IgD-negative memory B cell (primary cell): ENCODE data around the gene NPBWR2. TPM values are rescaled to one million over a fixed set of nuclear protein-coding genes. Genes with fewer than 3 reads are reported as not detected.

ENCODE experiments used
- H3K27ac Mint-ChIP-seq, 3 donors: one replicate each; pipeline ENCODE4 v1.8.0; 2020 to 2022; ENCODE audit warnings: mild to moderate bottlenecking in 3 of 3, mixed read lengths in 3 of 3, moderate library complexity in 1 of 3
- H3K27me3 Mint-ChIP-seq: one replicate; pipeline ENCODE4 v1.8.0; 2021; ENCODE audit warnings: mixed read lengths
- H3K36me3 Mint-ChIP-seq: one replicate; pipeline ENCODE4 v1.8.0; 2020; ENCODE audit warnings: mild to moderate bottlenecking, mixed read lengths
- H3K4me1 Mint-ChIP-seq, 3 donors: one replicate each; pipeline ENCODE4 v1.8.0; 2020 to 2022; ENCODE audit warnings: mixed read lengths in 3 of 3, mild to moderate bottlenecking in 1 of 3
- H3K4me3 Mint-ChIP-seq, 4 donors: one replicate each; pipeline ENCODE4 v1.8.0; 2020 to 2022; ENCODE audit warnings: mild to moderate bottlenecking in 4 of 4, mixed read lengths in 4 of 4, moderate library complexity in 3 of 4
- H3K9me3 Mint-ChIP-seq, 3 donors: one replicate each; pipeline ENCODE4 v1.8.0; 2020 to 2021; ENCODE audit warnings: mixed read lengths in 3 of 3, mild to moderate bottlenecking in 1 of 3
- polyA plus RNA-seq: library from polyadenylated mRNA; unstranded; fragments of 300-500 nt; fragmentation: Illumina TruSeq; gene quantifications from one replicate; pipeline ENCODE4 v1.2.3, GENCODE V29; 2021

Gene NPBWR2
- polyA plus RNA-seq, 1 donor from 2014 or later = not detected

GRCh38 chr20:64115171-64115911 is 8.0 kb upstream of the NPBWR2 start:
- Mint-ChIP-seq H3K4me3 (no peak overlapping the region), H3K4me1 (peaks cover 0 to 6% (median 3%) of the 10 kb centered on the region in 3 donors), H3K36me3 (no peaks in the 10 kb centered on the region), H3K27me3 (no peaks in the 10 kb centered on the region), H3K27ac (no peak overlapping the region), H3K9me3 (no peaks in the 10 kb centered on the region)

DNA sequence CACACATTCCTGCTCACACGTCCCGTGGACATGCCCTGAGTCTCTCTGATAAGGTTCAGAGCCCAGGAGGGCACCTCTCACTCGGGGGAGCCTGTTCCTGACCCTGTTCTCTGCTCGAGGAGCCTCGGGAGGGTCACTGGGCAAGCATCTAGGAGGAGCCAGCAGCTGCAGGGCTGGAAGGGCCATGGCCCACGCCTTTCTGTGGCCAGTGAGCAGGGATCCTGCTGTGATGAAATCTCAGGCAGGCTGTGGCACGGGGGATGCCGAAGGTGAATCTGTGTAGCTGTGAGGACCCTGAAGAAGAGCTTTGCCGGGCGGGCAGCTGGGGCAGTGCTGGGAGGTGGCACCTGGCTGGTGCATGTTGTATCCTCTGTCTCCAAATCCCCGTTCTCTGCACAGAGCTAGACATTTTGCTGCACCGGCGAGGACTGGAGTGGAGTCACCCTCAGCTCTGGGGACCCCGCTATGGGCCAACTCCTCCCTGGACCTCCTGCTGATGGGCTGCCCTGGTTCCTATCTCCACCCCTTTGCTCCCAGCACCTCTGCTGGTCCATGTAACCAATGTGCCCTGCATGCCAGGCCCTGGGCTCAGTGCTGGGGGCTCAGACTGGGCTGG is 7.1 kb upstream of the NPBWR2 start:
- Mint-ChIP-seq H3K9me3 (no peaks in the 10 kb centered on the region), H3K27me3 (no peaks in the 10 kb centered on the region), H3K36me3 (no peaks in the 10 kb centered on the region), H3K4me3 (no peak overlapping the region), H3K4me1 (peaks cover 0 to 2% (median 0%) of the 10 kb centered on the region in 3 donors), H3K27ac (no peak overlapping the region)

DNA sequence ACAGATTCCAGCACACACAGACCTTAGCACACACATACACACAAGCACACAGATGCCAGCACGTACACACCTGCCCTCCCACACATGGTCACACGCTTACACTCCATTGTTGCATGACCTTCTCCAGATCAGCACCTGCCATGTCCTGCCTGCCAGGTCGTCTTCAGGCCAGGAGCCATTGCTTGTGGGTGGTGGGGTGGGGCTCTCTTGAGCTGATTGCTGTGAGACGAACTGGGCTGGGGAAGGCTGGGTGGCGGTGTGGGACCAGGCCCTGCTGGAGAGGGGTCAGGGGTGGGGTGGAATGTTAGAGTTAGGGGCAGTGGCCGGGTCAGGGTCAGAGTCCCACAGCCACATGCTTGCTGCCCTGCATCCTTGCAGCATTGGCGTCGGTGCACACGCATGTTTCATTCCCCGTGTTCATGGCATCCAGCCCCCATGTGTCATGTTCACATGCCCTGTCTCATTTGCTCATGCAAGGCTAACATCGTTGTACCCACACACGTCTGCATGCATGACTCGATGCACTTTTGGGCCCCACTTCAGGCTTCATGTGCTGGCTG is 6.5 kb upstream of the NPBWR2 start:
- peak overlapping the region in 1 of 4 donors; percentile 76 for H3K4me3 Mint-ChIP-seq
- peaks cover 0 to 2% (median 0%) of the 10 kb centered on the region in 3 donors for H3K4me1 Mint-ChIP-seq
- H3K27me3 Mint-ChIP-seq = no peaks in the 10 kb centered on the region
- H3K36me3 Mint-ChIP-seq = no peaks in the 10 kb centered on the region
- H3K27ac Mint-ChIP-seq = no peak overlapping the region
- H3K9me3 Mint-ChIP-seq = no peaks in the 10 kb centered on the region

DNA sequence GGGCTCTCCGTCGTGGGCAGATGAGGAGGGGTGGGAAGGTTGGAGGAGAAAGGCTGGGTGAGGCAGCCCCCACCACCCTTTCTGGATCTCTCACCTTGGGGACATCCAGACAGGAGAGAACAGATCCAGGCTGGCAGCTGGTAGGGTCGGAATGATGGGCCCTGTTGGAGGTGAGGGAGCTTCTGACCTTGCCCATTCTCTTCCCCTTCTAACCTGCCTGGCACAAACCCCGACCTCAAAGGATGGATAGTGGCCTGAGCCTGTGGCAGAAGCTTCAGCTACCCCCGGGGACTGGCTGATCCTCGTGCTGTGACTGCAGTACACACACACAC is 6.0 kb upstream of the NPBWR2 start:
- Mint-ChIP-seq H3K36me3 (no peaks in the 10 kb centered on the region), H3K9me3 (no peaks in the 10 kb centered on the region), H3K27me3 (no peaks in the 10 kb centered on the region), H3K27ac (no peak overlapping the region), H3K4me1 (peaks cover 0 to 2% (median 0%) of the 10 kb centered on the region in 3 donors), H3K4me3 (peak overlapping the region in 1 of 4 donors; percentile 76)

GRCh38 chr20:64112691-64113443 is 5.5 kb upstream of the NPBWR2 start:
- H3K4me3 Mint-ChIP-seq = peak overlapping the region in 1 of 4 donors; percentile 27
- no peaks in the 10 kb centered on the region for H3K9me3 Mint-ChIP-seq
- no peaks in the 10 kb centered on the region for H3K27me3 Mint-ChIP-seq
- peak overlapping the region in 1 of 3 donors; percentile 27 for H3K27ac Mint-ChIP-seq
- H3K36me3 Mint-ChIP-seq = no peaks in the 10 kb centered on the region
- peaks cover 4 to 6% (median 5%) of the 10 kb centered on the region in 3 donors for H3K4me1 Mint-ChIP-seq

- Mint-ChIP-seq H3K36me3 (no peaks in the 10 kb centered on the region), H3K27me3 (no peaks in the 10 kb centered on the region), H3K4me3 (peak overlapping the region in 2 of 4 donors; percentile 27 to 68), H3K4me1 (peaks cover 6 to 12% (median 12%) of the 10 kb centered on the region in 3 donors), H3K9me3 (no peaks in the 10 kb centered on the region), H3K27ac (peak overlapping the region in 1 of 3 donors; percentile 27)
Measured at GRCh38 chr20:64111841-64112641, 4.7 kb upstream of the NPBWR2 start.

- no peak overlapping the region for H3K27ac Mint-ChIP-seq
- no peaks in the 10 kb centered on the region for H3K36me3 Mint-ChIP-seq
- H3K27me3 Mint-ChIP-seq = no peaks in the 10 kb centered on the region
- H3K4me3 Mint-ChIP-seq = no peak overlapping the region
- peaks cover 6 to 13% (median 12%) of the 10 kb centered on the region in 3 donors for H3K4me1 Mint-ChIP-seq
- no peaks in the 10 kb centered on the region for H3K9me3 Mint-ChIP-seq
Measured at GRCh38 chr20:64110411-64111068, 3.2 kb upstream of the NPBWR2 start.

GRCh38 chr20:64109831-64110391 is 2.5 kb upstream of the NPBWR2 start:
- Mint-ChIP-seq H3K4me3 (peak overlapping the region in 1 of 4 donors; percentile 74), H3K27ac (no peak overlapping the region), H3K27me3 (no peaks in the 10 kb centered on the region), H3K4me1 (peaks cover 6 to 13% (median 12%) of the 10 kb centered on the region in 3 donors), H3K36me3 (no peaks in the 10 kb centered on the region), H3K9me3 (no peaks in the 10 kb centered on the region)

- Mint-ChIP-seq H3K9me3 (no peaks in the 10 kb centered on the region), H3K27me3 (no peaks in the 10 kb centered on the region)
Measured at GRCh38 chr20:64108731-64109681, 1.6 kb upstream of the NPBWR2 start.

DNA sequence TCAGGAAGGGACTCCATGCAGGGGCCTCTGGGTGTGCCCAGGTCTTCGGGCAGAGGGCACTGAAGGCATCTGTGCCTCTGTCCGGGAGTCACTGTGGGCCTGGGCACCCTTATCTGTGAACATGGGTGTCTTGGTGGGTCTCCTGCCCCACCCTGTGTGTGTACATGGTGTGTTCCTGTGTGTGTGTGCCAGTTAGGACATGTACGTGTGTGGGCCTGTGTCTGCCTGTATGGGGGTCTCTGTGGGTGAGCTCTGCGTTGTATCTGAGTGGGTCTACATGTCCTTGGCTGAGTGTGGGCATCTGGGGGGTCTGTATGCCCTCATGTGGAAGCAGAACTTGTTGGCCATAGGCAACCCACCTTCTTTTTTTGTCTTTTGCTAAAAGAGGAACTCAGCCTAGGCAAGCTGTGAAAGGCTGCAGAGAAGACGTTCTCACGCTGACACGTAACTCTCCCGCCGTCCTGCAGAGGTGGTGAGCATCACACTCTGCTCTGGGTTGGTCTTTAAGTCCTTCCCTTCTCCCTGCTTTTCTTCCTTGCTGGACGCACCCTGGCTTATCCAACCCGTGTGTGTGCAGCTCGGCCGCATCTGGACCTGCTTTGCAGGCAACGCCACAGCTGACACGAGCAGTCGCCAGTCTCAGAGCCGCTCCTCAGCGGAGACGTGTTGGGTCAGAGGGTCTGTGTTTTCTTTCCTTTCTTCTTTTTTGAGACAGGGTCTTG is 532 bp upstream of the NPBWR2 start:
- peaks cover under 1% of the 10 kb centered on the region for H3K27me3 Mint-ChIP-seq
- no peaks in the 10 kb centered on the region for H3K36me3 Mint-ChIP-seq
- peaks cover 6 to 15% (median 12%) of the 10 kb centered on the region in 3 donors for H3K4me1 Mint-ChIP-seq
- H3K4me3 Mint-ChIP-seq = peak overlapping the region; percentile 18 to 93 (median 74)
- H3K27ac Mint-ChIP-seq = peak overlapping the region; percentile 39 to 95 (median 73)
- H3K9me3 Mint-ChIP-seq = no peaks in the 10 kb centered on the region

More at GRCh38 chr20:64108731-64109681, 1.6 kb upstream of the NPBWR2 start:
- H3K4me1 Mint-ChIP-seq = peaks cover 6 to 13% (median 12%) of the 10 kb centered on the region in 3 donors
- H3K27ac Mint-ChIP-seq = peak overlapping the region in 1 of 3 donors; percentile 95
- no peaks in the 10 kb centered on the region for H3K36me3 Mint-ChIP-seq
- H3K4me3 Mint-ChIP-seq = peak overlapping the region in 2 of 4 donors; percentile 82 to 87

GRCh38 chr20:64106435-64106961 is 867 bp downstream of the NPBWR2 start:
- Mint-ChIP-seq H3K27me3 (peaks cover 3% of the 10 kb centered on the region), H3K4me1 (peaks cover 6 to 17% (median 16%) of the 10 kb centered on the region in 3 donors), H3K27ac (peak overlapping the region; percentile 60 to 84 (median 84)), H3K9me3 (no peaks in the 10 kb centered on the region), H3K36me3 (no peaks in the 10 kb centered on the region), H3K4me3 (peak overlapping the region in 1 of 4 donors; percentile 28)

DNA sequence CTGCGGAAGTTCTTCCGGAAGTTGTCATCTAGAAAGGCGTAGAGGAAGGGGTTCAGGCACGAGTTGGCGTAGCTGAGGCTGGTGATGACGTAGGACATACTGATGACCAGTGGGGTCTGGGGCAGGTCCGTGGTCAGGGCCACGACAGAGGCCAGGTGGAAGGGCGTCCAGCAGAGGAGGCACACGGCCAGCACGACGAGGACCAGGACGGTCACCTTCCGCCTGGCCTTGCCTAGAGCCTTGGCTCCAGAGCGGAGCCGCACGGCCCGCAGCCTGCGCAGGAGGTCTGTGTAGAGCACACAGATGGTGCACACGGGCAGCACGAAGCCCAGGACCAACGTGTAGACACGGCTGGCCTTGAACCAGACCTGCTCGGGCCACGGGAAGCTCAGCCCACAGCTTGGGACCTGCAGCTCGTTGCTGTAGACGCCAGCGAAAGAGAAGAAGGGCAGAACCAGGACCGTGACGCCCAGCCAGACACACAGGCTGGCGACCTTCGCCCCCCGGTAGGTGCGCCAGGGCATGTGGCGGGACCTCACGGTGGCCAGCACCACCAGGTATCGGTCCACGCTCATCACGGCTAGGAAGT is 1.4 kb downstream of the NPBWR2 start:
- H3K27me3 Mint-ChIP-seq = peaks cover 3% of the 10 kb centered on the region
- H3K9me3 Mint-ChIP-seq = no peaks in the 10 kb centered on the region
- H3K4me1 Mint-ChIP-seq = peaks cover 6 to 22% (median 21%) of the 10 kb centered on the region in 3 donors
- peak overlapping the region; percentile 60 to 84 (median 84) for H3K27ac Mint-ChIP-seq
- no peaks in the 10 kb centered on the region for H3K36me3 Mint-ChIP-seq
- peak overlapping the region in 1 of 4 donors; percentile 85 for H3K4me3 Mint-ChIP-seq
